HG03095 (cell line): ENCODE data around the gene BACE1-AS.

ENCODE experiments used
- ATAC-seq: cut with Tn5 transposase; IDR thresholded peaks from one replicate; pipeline ENCODE4 v1.9.1; 2021; ENCODE audit warnings: moderate library complexity; ENCODE audit not compliant: unreplicated experiment

BACE1-AS gene

DNA sequence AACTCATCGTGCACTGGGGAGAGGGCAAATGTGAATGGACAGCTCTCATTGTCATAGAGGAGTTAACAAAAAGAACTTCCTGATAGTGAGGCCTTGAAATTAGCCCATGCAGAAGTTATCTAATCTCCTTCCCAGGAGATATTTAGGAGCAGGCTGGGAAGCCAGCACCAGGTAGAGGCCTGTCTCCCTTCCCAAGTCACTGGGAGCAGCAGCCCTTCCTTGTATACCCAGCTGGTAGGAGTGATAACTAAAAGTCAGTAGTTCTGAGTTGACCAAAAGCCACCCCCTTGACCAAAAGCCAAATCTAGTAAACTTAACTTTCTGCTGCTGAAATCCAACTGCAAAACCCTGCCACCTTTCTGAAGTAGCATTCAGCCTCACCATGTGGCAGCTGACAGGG is 1.4 kb upstream of the BACE1-AS start:
- no peak for ATAC-seq

DNA sequence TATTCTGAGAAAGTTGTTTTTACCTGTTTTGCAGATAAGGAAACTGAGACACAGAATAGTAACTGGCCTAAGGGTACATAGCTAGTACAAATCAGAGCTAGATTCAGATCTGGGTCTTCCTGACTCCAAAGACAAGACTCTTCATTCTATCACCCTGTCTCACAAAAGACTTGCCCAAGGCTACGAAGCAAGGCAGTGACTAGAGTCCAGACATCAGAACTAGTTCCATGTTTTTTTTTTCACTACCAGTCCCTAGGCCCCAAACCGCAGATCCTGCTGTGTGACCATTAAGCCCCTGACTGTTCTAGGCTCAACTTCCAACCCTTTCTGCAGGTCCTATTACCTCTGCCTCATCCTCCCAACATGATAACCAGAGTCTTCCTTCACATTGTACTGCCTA is 1.5 kb downstream of the BACE1-AS start:
- ATAC-seq = no peak

DNA sequence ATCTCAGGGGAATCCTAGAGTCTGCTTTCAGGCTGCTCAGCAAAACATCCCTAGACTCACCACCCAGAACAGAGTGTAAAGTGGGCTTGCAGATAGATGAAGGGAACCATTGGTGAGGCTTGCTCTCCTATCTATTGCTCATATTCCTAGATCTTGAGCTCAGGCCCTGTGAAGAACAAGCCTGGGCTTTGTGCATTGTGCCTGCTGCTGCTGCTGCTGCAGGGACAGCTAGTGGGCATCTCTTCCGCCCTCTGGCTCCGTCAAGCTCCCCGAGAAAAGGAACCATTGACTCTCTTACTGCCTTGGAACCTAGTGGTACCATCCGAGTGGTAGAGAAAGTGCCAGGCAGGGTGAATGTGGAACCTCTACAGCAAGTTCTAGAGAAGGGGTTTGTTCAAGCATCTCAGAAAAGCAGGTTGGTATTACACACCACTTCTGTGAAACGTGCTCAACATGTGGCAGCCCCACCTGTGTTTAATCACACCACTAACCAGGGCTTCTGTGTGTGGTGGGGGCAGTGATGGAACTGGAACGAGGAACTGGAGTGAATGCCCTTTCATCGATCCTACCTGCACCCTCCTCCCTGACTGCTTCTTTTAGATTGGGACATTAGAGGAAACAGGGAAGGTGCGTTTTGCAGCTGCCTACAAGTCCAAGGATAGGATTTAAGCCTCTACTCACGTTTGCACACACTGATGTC is 4.4 kb downstream of the BACE1-AS start:
- ATAC-seq = no peak

DNA sequence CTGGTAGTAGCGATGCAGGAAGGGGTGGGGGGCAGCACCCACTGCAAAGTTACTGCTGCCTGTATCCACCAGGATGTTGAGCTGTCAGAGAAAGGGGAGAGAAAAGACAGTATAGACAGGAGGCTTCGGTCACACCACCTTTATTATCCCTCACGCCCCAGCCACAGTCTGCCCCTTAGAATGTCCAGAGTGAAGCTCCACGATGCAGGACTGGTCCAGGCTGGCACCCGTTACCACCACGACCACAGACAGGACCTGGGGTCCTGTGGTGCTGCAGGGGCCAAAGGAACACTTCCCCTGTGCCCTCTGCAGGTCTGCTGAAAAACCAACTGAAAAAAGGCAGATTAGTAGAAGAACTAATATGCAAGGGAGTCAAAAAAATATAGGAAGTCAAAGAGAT is 5.7 kb downstream of the BACE1-AS start:
- no peak for ATAC-seq

DNA sequence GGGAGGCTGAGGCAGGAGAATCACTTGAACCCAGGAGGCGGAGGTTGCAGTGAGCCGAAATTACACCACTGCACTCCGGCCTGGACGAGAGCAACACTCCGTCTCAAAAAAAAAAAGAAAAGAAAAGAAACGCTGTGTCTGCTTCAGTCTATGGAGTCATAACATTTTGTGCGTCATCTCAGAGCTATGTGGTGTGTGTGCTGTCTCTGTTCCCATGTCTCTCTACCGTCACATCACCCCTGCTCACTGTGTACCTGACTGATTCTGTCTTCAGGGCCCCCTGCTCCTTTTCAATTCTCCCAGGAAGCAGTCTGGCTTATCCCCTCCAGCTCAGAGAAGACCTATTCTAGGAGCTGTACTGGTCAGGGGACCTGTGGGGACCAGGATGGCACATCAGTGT is 7.0 kb downstream of the BACE1-AS start:
- no peak for ATAC-seq

DNA sequence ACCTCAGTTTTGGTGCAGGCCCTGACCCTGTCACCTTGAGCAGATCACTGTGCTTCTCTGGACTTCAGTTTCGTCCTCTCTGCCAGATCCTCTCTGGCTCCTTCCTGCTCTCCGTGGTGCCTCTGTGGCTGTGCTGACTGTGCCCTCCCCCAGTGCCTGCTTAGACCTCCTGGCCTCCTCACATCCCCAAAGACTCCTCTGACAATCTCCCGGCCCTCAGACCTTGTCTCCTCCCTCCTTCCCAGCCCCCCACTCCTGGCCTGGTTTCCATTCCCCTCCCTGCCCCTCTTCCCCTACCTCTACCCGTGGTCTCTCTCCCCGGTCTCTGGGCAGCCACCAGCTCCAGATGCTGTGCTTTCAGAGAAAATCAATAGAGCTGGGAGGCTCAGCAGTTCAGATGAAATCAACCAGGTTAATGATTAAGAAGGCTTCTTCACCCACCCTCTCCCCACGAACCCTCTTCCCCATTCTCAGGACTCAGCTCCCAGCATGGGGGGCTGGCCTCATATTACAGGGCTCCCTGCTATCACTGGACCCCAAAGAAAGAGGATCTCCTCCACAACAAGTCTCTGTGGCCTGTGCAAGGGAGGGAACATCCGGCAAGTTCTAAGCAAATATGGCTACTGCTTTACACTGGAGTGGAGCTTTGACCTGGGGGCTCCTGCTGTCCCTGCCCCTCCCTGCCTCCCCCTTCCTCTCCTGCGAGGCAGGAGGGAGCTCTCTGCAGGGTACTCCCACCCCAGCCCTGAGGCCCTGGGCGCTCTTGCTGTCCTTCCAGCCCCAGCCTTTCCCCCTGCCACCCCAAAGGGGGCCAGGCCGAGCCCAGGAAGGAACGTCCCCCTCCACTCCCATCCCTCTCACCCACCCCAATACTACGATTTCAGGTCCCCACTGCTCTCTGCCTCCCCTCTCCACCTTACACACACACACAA is 8.5 kb downstream of the BACE1-AS start:
- ATAC-seq = no peak

DNA sequence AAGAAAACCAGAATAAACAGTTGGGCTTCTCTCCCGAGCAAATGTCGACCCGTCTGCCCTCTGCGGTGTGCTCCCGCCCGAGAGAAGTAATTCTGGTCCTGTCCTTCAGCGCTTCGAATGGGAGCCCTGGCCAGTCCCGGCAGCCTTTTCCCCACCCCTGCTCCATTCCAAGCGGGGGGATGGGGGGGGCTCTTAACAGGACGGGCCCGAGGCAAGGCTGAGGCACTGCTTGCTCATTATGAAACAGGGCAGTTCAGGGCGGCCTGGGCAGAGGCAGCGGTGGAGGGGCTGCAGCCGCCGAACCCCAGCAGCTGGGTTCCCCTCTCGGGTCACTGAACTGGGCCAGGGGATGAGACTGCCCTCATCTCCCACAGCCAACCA is 9.1 kb downstream of the BACE1-AS start:
- ATAC-seq = no peak

DNA sequence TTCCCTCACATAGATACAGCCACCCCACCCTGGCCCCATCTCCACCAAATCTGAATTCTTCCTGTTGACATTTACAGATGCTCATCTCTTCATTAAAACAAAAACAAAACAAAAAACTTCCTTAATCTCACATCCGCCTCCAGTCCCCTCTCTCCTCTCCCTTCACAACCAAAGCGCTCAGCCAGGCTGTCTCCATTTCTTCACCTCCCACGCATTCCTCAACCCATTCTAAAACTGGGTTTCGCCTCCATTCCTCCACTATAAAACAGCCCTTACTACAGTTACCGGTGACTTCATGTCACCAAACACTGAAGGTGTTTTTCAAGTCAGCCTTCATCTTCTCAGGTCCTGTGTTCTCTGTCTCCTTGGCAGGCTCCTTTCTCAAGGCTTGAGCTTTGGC is 9.6 kb downstream of the BACE1-AS start:
- no peak for ATAC-seq

DNA sequence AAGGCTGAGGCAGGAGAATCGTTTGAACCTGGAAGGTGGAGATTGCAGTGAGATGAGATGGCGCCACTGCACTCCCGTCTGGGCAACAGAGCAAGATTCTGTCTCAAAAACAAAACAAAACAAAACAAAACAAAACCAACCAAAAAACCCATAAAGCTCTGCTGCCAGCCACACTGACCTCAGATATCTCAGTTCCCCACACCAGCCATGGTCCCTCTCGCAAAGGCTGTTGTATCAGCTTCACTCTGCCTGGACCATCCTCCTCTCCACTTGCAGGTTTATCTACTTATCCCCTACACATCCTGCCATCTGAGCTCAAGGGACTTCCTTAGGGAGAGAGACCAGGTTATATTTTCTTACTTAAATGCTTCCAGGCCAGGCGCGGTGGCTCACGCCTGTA is 11.1 kb downstream of the BACE1-AS start:
- ATAC-seq = no peak

DNA sequence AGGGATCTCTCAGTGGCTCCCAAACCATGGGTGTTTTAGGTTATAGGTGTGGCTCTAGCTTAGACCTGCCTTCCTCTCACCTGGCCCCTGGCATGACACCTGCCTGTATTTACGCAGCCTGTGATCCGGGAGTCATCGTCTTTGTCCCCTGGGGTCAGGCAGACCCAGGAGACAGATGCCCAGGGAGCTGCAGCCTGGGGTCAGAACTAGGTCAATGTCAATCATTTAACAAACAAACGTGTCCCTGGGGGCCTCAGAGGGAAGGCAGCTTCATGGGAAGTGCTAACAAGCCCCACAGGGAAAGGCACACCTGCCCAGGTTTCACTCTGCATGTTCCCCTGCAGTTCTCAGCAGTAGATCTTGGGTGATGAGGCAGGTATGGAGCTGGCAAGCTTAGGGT is 12.0 kb downstream of the BACE1-AS start:
- ATAC-seq = no peak

DNA sequence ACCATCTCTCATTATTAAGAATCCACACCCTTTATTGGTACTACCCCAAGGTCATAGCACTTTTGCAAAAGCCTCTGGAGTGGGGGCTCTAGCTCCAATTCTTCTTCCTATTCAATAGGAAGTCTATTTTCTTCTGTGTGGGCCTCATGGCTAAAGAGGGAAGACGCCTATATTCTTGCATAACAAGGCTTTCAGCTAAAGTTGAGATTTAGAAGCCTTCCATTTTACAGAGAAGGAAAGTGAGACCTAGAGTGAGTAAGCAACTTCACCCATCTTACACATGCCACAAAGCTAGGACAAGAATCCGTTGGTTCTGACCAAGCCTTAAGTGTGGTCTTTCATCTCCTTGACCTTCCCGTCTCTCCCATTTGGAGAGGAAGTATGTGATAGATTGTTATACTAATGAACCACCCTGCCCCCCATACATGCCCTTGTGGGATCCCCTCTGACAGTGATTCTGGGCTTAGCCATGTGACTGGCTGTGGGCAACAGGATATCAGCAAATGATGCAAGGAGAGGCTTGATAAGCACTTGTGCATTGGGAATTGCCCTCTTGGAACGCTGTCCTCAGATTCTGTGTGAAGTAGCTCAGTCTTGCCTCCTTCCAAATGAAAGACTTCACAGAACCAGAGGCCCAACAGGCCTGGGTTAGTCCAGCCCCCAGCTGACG is 12.6 kb downstream of the BACE1-AS start:
- no peak for ATAC-seq

DNA sequence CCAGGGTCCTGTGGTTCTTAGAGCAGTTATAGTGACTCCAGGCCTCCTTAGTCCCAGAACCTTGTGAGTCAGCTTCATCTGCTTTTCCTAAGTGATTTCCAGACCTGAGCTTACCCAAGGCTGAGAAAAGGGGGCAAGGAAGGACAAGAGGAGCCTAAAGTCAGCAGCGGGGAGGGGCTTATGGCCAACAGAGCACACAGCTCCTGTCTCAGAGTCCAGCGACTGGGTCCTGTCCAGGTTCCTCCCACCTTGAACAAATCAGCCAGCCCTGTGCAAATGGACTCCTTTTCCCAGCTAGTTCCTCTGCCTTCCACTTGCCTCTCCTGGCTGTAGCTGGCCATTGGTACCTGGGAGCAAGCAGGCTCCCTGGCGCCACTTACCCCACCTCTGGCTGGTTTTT is 14.0 kb downstream of the BACE1-AS start:
- no peak for ATAC-seq

DNA sequence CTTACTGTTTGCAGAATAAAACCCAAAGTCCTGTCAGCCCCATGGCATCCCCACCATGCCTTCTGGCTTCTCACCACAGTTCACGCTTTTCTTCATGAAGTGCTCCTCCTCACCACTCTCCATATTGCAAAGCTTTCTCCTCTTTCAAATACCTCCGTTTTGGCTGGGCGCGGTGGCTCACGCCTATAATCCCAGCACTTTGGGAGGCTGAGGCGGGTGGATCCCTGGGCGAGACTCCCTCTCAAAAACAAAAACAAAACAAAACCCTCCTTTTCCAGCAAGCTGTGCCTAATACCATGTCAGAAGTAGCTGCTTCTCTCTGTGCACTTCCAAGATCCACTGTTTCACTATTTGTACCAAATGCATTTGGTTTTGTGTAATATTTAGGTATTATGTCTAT is 18.2 kb downstream of the BACE1-AS start:
- no peak for ATAC-seq

DNA sequence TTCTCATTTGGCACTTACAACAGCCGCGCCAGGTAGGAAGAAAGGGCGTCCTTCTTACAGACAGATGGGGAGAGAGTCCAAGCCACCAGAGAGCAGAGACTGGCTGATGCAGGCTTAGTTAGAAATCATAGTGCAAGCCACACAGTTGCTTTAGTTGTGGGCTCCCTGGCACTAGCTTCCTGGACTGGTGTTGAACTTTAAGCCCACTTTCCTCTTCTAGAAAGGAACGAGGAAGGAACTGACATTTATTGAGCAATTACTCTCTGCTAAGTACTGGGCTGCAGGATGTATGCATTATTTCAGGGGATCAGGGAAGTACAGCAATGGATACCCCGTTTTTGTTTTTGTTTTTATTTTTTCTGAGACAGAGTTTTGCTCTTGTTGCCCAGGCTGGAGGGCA is 21.9 kb downstream of the BACE1-AS start:
- ATAC-seq = no peak

DNA sequence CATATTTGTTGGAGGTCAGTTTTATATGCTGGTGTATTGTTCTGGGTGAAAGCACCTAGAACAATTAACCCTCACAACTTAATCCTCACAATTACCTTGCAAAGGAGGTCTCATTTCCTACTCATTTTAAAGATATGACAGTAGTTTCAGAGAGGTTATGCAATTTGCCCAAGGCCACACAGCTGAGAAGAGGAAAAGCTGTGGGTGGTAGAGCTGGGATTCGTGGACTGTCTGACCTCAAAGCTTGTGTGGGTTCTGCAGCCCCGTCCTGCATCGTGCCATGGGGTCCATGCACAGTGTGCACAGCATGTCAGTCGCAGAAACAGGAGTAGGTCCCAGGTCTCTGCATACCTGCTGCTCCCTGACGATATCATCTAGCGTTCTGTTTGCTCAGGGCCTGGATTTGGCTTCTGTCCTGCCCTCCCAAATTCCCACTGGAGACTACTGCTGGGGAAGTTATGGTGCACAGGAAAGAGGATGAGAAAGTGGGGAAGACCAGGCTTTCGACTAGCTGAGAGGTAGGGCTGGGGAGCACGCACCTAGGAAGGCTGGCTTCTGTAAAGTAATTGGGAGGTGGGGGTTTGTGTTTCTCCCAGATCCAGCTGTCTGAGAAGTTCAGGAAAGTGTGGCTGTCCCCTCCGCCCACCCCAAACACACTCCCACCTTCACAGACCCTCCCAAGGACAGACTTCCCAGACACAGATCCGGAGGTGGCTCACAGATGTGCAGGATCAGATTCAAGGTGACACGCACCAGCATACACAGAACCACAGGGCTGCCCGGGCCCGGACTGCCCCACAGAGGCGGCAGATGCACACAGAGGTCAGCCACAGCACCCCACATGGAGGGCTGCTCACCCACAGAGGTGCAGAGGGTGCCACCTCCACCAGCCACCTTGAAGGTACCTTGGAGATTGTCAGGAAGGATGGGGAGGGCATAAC is 23.0 kb downstream of the BACE1-AS start:
- ATAC-seq = no peak

DNA sequence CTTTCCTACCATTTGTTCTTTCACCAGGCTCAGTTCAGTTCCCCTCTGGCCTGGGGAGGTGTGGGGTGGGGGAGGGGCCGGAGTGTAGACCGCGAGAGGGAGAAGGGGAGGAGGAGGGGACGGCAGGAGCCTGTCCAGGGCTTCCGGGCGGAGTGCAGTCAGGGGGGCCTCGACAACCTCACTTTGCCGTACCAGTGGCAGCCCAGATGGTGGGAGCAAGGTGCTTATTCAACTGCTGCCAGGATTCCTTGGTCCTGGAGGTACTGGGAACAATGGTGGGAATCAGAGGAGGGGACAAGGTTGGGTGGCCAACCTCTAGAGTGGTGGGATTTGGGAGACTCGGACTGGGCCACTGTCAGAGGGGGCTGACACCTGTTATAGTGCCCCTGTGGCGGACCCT is 23.7 kb downstream of the BACE1-AS start:
- no peak for ATAC-seq

DNA sequence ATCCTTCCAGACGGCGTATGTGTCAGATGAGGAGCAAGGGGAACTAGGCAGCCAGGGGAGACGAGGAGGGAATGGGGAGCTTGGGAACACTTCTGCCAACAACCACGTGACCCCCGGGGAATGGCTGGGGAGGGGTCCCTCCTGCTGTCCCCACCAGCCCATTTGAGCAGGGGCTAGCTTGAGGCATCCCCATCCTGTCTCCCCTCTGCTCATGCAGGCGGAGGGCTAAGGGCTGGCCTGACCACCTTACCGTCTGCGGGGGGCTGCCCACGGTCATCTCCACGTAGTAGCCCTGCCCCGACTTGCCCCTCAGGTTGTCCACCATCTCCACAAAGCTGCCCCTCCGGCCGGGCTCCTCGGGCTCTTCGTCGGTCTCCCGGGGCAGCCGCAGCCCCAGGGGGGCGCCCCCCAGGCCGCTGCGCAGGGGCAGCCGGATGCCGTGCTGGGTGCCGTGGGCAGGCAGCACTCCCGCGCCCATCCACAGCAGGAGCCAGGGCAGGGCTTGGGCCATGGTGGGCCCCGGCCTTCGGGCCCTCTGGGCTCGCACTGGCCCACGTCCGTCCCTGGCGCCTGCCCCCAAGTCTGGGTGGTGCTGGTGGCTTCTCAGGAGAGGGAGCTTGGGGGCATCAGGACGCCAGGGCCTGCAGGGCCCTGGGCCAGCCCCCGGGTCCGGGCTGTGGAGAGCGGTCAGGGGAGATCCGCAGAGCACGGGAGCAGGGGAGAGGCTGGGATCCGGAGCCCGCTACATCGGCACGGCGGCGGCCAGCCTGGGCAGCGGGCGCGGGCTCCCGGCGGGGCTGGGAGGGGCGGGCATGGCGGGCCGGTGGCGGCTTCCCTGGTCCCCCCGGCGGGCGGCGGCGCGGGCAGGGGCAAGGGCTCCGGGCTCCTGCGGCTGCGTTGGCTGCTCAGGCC is 24.4 kb downstream of the BACE1-AS start:
- ATAC-seq = no peak

DNA sequence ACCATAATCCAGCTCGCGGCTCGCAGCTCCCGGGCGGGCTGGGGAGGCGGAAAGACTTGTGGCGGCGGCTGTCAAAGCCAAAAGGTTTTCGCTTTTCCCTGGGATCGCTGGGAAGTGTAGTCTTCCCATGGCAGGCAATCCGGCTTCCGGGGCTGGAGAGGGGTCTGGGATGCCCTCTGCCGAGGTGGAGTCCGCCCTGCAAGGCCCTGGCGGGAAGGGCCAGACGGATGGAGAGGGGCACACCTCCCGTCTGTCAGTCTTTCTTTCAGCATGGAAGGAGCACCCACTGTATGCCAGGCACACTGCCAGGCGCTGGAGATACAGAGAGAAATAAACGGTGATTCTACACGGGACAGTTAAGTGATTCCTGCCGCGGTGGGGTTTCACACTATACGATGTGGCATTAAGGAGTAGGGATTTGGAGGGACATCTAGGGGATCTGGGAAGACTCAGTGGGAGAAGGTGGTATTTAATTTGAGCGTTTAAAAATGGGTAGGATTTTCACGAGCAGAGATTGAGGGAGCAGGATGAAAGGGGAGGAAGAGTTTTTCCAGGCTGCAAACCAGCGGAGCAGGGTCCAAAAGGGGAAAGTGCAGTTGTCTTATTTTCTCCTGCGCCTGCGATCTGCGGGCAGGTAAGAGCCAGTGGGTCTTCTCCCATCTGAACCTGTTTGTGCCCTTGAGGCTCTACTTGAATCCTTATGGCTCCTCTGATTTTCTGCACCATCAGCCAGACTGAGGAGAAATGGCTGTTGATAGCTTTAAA is 25.2 kb downstream of the BACE1-AS start, which contains the start of gene BACE1:
TSS of gene BACE1 (minus strand) at position 60 of the 765 bp plus-strand sequence. CDS start 461 bp downstream, outside the sequence.
- ATAC-seq = no peak

DNA sequence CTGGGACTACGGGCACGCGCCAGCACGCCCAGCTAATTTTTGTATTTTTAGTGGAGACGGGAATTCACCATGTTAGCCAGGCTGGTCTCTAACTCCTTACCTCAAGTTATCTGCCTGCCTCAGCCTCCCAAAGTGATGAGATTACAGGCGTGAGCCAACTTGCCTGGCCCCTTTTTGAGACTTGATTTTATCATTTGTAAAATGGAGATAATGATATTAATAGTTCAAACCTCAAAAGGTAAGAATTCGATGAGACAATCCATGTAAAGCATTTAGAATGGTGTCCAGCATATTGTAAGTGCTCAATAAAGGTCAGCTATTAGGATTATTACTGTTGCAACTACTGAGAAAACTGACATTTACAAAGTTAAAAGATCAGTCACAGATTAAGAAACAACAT is 27.6 kb downstream of the BACE1-AS start:
- no peak for ATAC-seq
